NCI-H69 (cell line): ENCODE measurements around the gene PIP4K2C.
A peak's percentile ranks its signal among the peaks of the same experiment; 100 is the strongest.
"Not testable (repeated sequence)": the region's sequence is repeated elsewhere in the genome, so short reads cannot be mapped to it uniquely, and the experiment has no call there.

ENCODE experiments used
- DNase-seq: peaks from one replicate; lab custom pipeline; 2025; lab: John Stamatoyannopoulos, UW

Gene PIP4K2C

DNA sequence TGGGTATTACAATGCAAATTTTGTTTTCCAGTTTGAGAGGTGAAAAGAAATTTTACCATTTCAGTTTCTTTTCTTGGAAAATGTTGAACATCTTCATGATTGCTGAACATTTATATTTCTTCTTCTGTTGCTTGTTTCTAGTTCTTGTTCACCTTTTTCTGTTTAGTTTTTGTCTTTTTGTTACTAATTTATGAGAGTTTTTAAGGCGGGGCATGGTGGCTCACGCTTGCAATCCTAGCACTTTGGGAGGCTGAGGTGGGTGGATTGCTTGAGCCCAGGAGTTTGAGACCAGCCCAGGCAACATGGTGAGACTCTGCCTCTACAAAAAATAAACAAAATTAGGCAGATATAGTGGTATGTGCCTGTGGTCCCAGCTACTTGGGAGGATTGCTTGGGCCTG is 30.5 kb upstream of the PIP4K2C start:
- no peak for DNase-seq

DNA sequence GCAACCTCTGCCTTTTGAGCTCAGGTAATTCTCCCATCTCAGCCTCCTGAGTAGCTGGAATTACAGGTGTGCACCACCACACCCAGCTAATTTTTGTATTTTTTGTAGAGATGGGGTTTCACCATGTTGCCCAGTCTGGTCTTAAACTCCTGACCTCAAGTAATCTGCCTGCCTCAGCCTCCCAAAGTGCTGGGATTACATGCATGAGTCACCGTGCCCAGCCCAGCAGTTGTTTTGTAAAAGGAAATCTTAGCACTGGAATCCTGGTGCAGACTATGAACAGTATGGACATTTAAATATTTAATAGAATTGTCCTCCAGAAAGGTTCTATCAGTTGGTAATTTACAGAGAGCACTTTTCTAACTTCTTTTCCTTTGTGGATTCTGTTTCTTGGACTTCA is 29.9 kb upstream of the PIP4K2C start:
- not testable (repeated sequence) for DNase-seq

DNA sequence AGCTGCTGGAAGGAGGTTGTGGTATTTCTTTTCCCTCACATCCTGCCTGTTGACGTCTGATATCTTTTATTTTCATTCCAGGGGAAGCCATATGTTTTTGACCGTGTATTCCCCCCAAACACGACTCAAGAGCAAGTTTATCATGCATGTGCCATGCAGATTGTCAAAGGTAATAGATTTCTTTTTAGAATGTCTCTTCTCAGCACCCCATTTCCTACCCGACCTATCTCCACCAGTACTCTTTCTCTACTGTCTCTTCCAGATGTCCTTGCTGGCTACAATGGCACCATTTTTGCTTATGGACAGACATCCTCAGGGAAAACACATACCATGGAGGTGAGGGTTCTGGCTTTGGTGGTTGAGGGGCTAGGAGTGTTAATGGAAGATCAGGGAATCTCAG is 27.6 kb upstream of the PIP4K2C start:
- no peak for DNase-seq

DNA sequence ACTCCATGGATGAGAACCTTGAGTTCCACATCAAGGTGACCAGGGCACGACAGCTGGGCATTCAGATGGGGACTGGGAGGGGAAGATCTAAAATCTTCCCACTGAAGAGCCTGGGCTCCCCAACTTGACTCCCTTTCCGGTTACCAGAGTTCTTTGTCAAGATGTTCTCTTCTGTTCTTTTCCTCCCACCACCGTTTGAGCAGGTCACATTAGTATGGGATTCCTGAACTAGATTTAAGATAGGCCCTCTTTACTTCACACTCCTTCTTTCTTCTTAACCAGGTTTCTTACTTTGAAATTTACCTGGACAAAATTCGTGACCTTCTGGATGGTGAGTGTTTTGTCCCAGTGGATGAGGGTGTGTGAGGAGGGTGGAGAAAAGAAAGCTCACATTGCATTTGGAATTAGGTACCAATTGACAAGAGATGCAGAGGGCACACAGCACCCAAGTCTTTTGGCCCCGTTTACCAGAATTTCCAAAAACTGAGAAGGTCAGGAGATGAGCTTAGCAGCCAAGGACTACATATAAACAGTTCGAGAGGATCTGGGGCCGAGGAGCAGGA is 26.7 kb upstream of the PIP4K2C start:
- no peak for DNase-seq

DNA sequence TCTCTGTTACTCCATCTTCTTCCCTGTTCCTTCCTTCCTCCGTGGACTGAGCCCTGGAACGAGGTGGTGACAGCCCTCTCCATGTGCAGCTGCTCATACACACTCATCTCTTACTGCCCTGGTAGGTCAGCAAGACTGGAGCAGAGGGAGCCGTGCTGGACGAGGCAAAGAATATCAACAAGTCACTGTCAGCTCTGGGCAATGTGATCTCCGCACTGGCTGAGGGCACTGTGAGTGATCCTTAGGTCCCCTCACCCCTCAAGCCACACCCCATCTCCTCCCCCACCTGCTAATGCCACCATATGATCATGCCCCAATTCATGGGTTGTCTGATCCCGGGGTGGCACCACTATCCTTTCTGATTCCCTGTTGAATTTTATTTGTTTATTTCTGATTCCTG is 22.2 kb upstream of the PIP4K2C start:
- DNase-seq = no peak

DNA sequence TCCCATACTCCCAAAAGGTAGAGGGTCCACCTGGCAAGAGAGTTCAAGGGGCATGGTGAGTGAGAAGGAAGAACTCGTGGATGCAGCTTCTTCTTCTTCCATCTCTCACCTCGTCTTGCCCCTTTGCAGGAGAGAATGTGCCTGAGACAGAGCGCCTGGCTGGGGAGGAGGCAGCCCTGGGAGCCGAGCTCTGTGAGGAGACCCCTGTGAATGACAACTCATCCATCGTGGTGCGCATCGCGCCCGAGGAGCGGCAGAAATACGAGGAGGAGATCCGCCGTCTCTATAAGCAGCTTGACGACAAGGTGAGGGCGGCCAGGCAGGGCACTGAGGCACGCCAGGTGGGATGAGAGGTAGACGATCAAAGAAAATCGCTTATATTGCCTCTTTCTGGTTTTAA is 21.1 kb upstream of the PIP4K2C start:
- no peak for DNase-seq

DNA sequence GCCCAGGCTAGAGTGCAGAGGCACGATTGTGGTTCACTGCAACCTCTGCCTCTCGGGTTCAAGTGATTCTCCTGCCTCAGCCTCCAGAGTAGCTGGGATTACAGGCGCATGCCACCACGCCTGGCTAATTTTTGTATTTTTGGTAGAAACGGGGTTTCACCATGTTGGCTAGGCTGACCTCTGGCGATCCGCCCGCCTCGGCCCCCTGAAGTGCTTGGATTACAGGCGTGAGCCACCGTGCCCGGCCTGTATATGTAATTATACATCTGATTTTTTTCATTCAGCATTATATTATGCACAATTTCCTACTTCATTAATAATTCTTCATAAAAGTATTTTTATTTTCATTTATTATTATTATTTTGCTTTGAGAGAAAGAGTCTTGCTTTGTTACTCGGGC is 20.6 kb upstream of the PIP4K2C start:
- DNase-seq = not testable (repeated sequence)

DNA sequence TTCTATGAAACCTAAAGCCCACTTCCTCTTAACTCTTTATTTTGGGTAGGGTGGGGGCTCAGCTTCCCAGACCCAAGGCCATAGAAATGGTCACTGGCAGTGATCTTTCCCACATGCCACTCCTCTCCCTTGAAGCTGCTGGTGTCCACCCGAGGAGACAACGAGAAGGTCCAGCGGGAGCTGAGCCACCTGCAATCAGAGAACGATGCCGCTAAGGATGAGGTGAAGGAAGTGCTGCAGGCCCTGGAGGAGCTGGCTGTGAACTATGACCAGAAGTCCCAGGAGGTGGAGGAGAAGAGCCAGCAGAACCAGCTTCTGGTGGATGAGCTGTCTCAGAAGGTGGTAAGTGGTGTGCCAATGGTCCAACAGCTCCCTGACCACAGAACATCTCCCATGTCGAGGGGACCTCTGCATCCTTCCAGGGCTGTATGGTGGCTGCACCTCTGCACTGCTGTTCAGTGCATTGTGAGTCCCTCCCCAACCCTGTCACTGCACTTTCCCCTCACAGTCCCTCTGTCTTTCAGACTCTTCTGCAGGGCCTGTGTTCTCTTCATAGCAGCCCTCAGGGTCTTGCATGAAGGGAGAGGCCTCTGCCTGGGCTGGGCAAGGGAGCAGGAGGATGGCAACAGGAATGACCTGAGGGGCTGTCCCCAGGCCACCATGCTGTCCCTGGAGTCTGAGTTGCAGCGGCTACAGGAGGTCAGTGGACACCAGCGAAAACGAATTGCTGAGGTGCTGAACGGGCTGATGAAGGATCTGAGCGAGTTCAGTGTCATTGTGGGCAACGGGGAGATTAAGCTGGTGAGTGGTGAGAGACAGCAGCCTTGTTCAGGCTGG is 18.8 kb upstream of the PIP4K2C start:
- DNase-seq = no peak

DNA sequence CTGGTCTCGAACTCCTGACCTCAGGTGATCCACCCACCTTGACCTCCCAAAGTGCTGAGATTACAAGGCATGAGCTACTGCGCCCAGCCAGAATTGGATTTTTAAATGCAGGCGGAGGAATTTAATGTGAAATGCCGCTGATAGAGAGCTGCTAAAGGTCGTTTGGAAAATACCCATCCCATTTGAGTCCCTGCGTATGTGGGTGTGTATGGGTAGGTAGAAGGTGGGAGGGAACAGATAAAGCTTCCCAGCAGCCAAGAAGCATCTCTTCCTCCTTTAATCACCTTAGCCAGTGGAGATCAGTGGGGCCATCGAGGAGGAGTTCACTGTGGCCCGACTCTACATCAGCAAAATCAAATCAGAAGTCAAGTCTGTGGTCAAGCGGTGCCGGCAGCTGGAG is 16.2 kb upstream of the PIP4K2C start:
- DNase-seq = no peak

DNA sequence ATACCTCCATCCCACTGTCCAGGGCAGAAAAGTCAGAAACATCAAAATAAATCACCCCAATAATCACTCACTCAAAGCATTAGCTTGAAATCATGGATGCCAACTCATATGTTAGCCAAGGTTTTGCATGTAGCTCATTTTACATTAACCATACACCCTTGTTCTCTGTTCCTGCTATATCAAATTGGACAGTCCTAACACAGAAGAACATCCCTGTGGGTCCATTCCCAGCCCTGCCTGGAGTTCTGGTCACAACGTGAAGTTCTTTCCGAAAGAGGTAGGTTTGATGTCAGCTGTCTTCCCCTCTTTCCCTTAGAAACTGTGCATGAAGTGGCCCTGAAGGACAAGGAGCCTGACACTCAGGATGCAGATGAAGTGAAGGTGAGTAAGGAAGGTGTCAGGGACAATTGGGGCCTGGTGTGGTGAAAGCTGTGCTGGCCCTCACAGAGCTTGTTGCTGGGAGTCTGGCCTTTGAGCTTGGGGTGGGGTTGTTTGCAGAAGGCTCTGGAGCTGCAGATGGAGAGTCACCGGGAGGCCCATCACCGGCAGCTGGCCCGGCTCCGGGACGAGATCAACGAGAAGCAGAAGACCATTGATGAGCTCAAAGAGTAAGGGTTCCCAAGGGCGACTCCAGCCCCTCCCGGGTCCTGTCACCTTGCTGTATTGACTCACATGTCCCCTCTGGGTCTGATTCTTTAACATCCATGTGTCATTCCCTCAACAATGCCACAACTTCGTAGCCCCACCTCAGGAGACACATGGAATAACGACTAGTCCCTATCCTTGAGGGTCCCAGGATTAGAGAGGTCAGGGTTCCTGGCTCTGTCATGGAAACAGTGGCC is 15.0 kb upstream of the PIP4K2C start:
- peak; percentile 14 for DNase-seq

DNA sequence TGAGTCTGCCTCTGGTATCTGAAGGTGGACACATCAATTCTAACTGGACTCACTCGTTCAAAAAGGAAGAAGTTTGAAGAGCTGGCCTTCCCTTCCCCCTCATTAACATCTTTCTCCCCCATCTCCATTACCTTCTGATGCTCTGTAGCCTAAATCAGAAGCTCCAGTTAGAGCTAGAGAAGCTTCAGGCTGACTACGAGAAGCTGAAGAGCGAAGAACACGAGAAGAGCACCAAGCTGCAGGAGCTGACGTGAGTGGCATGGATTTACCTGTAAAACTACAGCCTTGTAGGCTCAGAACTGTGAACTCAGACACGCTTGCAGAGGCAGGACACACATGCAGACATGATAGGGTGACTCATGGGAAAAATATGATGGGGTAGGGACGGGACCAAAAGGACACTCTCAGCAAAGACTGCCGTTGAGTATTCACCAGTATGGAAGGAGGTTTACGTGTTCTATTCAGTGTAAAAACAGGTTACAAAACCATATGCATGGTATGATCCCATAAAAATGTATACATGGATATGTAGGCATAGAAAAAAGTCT is 14.3 kb upstream of the PIP4K2C start:
- no peak for DNase-seq

DNA sequence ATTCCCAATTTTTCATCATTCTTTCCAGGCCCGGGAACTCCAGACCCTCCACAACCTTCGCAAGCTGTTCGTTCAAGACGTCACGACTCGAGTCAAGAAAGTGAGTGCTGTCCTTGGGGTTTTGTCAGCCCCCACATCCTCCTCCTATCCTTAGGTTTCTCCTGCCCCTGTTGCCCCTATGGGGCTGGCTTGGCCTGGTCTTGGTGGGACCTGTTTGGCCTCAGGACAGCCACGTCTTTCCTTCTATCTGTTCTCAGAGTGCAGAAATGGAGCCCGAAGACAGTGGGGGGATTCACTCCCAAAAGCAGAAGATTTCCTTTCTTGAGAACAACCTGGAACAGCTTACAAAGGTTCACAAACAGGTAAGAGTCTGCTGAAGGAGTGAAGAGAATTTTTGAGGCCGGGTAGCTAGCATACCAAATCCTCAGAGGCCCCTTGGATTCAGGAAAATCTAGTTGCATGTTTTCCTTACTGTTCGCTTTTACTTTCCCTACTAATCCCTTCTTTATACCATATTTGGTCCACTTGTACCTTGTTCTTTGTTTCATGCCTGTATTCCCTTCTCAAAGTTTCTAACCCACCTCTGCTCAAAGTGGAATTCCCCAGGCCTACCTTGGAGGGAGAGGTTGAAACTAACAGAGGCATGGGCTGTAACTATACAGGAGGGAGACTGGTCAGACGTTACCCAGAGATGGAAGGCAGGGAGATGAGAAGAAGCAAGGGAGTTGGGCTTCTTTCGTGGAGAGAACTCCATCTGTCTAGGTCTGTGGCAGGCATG is 12.8 kb upstream of the PIP4K2C start:
- DNase-seq = no peak

DNA sequence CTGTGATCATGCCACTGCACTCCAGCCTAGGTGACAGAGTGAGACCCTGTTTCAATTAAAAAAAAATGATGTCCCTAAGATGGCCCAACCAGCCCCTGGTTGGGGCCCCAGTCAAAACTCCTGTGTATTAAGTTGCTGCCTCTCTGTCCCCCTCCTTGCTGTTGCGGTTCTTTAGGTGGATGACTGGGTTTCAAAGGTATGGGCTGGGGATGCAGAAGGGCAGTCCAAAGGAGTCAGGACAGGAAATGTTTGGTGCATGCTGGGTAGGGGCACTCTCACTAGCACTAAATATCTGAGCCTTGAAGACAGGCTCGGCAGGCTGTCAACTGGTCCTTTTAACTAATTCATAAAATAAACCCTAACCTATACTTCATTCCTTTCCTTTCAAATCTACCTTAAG is 12.0 kb upstream of the PIP4K2C start:
- DNase-seq = no peak

DNA sequence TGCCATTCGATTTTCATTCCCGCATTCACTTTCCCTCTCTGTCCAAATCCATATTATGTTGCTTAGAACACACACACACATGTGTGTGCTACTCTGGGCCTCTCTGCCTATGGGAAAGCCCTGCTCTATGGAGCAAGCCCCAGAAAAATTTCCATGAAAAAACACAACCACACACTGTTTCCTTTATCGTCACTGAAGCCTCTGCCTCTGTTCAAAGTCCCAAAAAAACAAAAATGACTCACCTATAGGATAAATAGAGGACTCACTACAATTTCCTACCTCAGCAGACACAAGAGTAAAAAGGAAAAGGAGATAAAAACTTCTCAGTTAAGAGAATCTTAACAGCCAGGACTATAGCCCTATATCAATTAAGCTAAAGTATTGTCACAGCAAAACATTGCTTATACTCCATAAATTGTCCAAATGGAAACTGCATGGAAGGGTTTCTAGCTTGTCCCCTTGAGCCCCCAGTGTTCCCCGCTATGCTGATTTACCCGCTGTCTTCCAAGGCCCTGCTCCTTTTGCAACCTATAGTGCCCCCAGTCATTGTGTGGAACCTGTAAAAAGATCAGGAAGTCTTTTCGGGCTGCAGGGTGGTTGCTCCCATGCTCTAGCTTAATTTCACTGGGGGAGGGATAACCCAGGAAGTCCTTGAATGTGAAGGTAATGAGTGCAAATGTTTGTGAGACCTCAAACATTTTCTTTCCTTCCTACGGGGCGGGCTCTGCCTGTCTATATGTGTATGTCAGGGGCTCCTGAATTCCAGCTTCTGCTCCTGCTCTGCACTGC is 11.1 kb upstream of the PIP4K2C start:
- DNase-seq = no peak

DNA sequence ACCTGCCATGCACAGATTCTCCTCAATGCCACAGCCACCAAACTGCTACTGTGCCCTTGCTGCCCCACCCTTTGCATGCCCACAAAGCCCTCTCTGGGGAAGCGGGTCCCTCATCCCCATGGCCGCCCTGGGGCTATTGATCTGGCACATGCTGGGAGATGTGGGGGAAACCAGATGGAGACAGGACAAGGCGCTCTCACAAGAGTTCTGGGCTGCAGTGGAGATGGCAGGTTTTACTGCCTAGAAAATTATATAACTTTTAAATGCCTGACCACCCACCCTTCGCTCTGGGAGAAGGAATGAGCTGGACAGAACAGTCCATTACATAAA is 10.6 kb upstream of the PIP4K2C start:
- DNase-seq = peak; percentile 36

DNA sequence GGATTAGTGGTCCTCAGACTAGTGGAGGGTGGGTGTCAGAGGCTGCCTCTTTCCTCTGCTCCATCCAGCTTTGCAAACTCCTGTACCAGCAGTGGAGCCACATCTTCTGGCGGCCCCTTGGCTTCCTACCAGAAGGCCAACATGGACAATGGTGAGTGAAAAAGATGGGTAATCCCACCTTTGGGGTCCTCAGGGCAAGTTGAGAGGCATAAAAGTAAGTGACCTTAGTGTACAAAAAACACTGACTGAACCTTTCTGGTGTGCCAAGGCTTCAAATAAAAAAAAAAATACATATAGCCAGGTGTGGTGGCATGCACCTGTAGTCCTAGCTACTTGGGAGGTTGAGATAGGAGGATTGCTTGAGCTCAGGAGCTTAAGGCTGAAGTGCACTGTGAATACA is 9.2 kb upstream of the PIP4K2C start:
- DNase-seq = no peak

DNA sequence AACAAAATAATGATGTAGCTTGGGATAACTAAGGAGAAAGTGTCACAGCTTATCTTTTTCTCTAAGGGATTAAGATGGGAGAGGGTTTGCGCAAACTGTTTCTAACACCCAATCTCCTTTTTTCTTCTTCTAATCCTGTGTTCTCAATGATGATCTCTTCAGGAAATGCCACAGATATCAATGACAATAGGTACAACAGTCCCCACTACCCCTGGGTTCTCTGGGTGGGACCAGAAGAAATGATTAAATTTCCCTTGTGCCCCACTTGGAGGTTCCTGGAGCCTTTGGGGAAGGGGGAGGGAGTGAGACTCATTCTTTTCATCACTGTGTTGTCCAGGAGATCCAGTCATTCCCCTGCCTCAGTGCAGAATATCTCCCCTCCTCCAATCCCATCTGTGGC is 8.6 kb upstream of the PIP4K2C start:
- no peak for DNase-seq

DNA sequence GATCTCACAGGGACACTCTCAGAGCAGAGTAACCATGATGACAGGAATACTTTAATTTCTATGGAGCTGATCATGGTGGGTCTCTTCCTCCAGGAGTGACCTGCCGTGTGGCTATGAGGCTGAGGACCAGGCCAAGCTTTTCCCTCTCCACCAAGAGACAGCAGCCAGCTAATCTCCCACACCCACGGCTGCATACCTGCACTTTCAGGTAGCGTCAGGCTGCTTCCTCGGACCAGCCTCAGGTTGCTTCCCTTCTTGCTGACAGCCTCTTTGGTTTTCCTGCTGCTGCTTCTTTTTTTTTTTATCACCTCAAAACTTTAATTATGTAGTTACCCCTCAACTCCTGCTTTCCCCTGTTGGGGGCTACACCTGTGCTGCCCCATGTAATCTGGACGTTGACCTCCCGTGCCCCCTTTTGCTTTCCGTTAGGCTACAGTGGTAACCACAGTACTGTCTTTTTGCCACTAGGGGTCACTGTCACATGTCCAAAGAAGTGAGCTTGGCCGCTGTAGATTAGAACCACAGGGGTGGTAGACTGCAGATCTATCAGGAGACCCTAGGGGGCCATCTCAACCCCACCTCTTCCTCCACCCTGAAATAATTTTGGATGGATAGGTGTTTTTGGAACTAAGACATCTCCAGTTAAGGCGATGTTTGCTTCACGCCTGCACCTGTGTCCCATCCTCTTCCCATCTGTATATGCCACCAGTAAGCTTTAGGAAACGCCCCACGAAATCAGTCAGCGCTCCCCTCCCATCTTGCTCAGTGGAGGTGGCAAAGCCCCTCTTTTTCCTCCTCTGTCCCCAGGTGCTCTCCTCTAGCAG is 7.8 kb upstream of the PIP4K2C start:
- DNase-seq = peak; percentile 91

DNA sequence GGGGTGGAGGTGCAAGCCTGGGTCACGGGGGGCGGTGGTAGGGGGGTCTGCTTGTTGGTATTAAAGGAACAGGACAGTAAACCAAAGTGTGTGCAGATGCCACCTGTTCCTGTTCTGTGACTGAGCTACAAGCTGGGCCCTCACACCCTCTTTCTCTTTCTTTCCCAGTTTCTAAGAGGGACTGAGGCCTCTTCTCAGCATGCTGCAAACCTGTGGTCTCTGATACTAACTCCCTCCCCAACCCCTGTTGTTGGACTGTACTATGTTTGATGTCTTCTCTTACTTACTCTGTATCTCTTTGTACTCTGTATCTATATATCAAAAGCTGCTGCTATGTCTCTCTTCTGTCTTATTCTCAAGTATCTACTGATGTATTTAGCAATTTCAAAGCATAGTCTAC is 6.9 kb upstream of the PIP4K2C start:
- DNase-seq = no peak

DNA sequence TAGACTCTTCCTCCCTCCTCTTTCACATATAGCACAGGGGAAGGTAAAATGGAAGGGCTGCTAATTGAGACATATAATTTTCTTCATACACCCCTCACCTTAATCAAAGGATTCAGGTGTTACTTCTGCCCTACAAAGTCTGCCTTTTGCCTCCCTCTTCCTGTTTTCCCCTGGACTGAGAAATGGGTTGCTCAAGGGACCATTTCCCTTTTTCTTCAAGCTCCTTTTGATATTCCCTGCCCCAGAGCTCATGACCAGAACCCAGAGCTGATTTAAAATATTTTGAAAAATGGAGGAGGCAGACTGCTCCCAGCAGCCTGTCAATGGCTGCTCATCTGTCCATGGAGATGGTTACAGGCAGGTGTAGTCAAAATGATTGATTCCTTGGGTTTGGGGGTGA is 6.3 kb upstream of the PIP4K2C start:
- DNase-seq = no peak
